HepG2 (cell line): ENCODE results near the gene MIS18BP1.

Experiments used
- ASH2L ChIP-seq: fragments of 300-600, 200-600 bp; sonication (generic); IDR thresholded peaks from 2 replicates; pipeline ENCODE4 v1.7.0; 2017; ENCODE audit warnings: low read depth, mild to moderate bottlenecking, moderate library complexity, mixed read lengths, low read length; ENCODE audit not compliant: insufficient read length
- CREB1 ChIP-seq, 2 experiments: fragments of 450-650 bp in 1 of 2; IDR thresholded peaks; 2 replicates each; pipeline ENCODE4 v1.6.1; 2016 to 2017; ENCODE audit warnings: control low read depth in 1 of 2, mild to moderate bottlenecking in 1 of 2, missing compliant biosample characterization in 1 of 2, missing genetic modification characterization in 1 of 2
- EZH2 ChIP-seq: conservative IDR thresholded peaks from 2 replicates; pipeline ENCODE4 v1.6.1; 2012; ENCODE audit warnings: mild to moderate bottlenecking, low read depth, low read length, moderate library complexity
- MATR3 ChIP-seq: sonication (generic); formaldehyde crosslinking; IDR thresholded peaks from 2 replicates; pipeline ENCODE4 v1.4.0; 2020; ENCODE audit warnings: missing genetic modification reagents
- PHB2 ChIP-seq: fragments of 450-650 bp; IDR thresholded peaks from 2 replicates; pipeline ENCODE4 v1.6.1; 2018; ENCODE audit not compliant: partially characterized antibody
- POLR2AphosphoS5 ChIP-seq: IDR thresholded peaks from 2 replicates; pipeline ENCODE4 v1.6.1; 2012; ENCODE audit warnings: low read depth, low read length
- RXRA ChIP-seq: sonication (generic); formaldehyde crosslinking; IDR thresholded peaks from 2 replicates; pipeline ENCODE4 v1.5.1; 2020; ENCODE audit warnings: missing genetic modification reagents
- ZNF720 ChIP-seq: sonication (generic); formaldehyde crosslinking; IDR thresholded peaks from 2 replicates; pipeline ENCODE4 v1.4.0; 2020; ENCODE audit warnings: missing genetic modification reagents
- TF ChIP-seq, protein P1 (sequence below): sonication (generic); formaldehyde crosslinking; IDR thresholded peaks from 2 replicates; pipeline ENCODE4 v1.5.0; 2020; ENCODE audit warnings: mild to moderate bottlenecking, missing genetic modification reagents, moderate library complexity

DNA sequence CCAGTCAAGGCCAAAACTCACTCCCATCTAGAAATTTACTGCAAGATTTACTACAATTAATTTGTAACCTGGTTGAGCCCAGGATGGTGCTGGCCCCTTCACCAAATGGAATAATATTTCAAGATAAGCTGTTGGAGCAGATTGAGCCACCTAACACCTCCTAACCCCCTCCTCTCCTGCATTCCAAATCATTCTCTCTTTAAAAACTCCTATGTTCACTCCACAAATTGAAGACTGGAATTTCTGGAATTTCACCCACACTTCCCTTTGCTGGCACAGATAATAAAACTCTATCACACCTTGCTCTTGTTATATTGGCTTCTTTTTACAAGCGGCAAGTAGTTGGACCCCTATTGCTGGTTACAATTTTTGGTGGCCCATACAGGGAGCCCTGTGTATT, 41.7 kb downstream of the MIS18BP1 start:
- TF ChIP-seq ASH2L (no peak), RXRA (no peak), POLR2AphosphoS5 (no peak), ZNF720 (no peak), EZH2 (no peak), PHB2 (no peak), CREB1 (IDR thresholded peaks at IDR 0.05) (no peak), CREB1 (CRISPR knock-in tag; IDR thresholded peaks at IDR 0.05) (no peak), MATR3 (CRISPR knock-in tag) (no peak)
- TF ChIP-seq, protein P1, sequence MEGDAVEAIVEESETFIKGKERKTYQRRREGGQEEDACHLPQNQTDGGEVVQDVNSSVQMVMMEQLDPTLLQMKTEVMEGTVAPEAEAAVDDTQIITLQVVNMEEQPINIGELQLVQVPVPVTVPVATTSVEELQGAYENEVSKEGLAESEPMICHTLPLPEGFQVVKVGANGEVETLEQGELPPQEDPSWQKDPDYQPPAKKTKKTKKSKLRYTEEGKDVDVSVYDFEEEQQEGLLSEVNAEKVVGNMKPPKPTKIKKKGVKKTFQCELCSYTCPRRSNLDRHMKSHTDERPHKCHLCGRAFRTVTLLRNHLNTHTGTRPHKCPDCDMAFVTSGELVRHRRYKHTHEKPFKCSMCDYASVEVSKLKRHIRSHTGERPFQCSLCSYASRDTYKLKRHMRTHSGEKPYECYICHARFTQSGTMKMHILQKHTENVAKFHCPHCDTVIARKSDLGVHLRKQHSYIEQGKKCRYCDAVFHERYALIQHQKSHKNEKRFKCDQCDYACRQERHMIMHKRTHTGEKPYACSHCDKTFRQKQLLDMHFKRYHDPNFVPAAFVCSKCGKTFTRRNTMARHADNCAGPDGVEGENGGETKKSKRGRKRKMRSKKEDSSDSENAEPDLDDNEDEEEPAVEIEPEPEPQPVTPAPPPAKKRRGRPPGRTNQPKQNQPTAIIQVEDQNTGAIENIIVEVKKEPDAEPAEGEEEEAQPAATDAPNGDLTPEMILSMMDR = no peak
